ENCODE results near the gene LRP1B. TPM values are rescaled to one million over a fixed set of nuclear protein-coding genes. Genes with fewer than 3 reads are reported as not detected.

LRP1B gene
- total RNA-seq, 1 donor from 2014 or later = not detected

GRCh38 chr2:142076317-142076716 is 54.5 kb downstream of the LRP1B start:
- DNase-seq = no peak
- intact Hi-C loops (cut with micrococcal nuclease) = no loop called here
- ATAC-seq (ENCODE audit: low read depth) = no peak
- no peak for TF ChIP-seq CTCF (IDR thresholded peaks at IDR 0.05)
- Mint-ChIP-seq H3K4me1 (no peaks in the 10 kb centered on the region), H3K36me3 (ENCODE audit: low read depth) (no peaks in the 10 kb centered on the region), H3K27me3 (no peaks in the 10 kb centered on the region), H3K4me3 (no peak overlapping the region), H3K27ac (no peak overlapping the region), H3K9me3 (no peaks in the 10 kb centered on the region)
- ChIA-PET CTCF (no interaction called here), POLR2A (no interaction called here)

- Mint-ChIP-seq H3K4me3 (no peak overlapping the region), H3K27me3 (no peaks in the 10 kb centered on the region), H3K9me3 (no peaks in the 10 kb centered on the region), H3K4me1 (no peaks in the 10 kb centered on the region), H3K36me3 (ENCODE audit: low read depth) (no peaks in the 10 kb centered on the region), H3K27ac (no peak overlapping the region)
- POLR2A ChIA-PET = no interaction called here
- no peak for TF ChIP-seq CTCF (IDR thresholded peaks at IDR 0.05)
- ATAC-seq (ENCODE audit: low read depth) = no peak
- intact Hi-C loops (cut with micrococcal nuclease) = no loop called here
- CTCF ChIA-PET = no interaction called here
- DNase-seq = no peak
Measured at GRCh38 chr2:142075826-142076225, 55.0 kb downstream of the LRP1B start.

- CTCF ChIA-PET = no interaction called here
- TF ChIP-seq CTCF (IDR thresholded peaks at IDR 0.05) = no peak
- ATAC-seq (ENCODE audit: low read depth) (no peak), DNase-seq (no peak)
- no peak overlapping the region for H3K4me3 Mint-ChIP-seq
- H3K36me3 Mint-ChIP-seq (ENCODE audit: low read depth) = no peaks in the 10 kb centered on the region
- no peaks in the 10 kb centered on the region for H3K9me3 Mint-ChIP-seq
- H3K27ac Mint-ChIP-seq = no peak overlapping the region
- intact Hi-C loops (cut with micrococcal nuclease) = no loop called here
- no peaks in the 10 kb centered on the region for H3K4me1 Mint-ChIP-seq
- POLR2A ChIA-PET = no interaction called here
- no peaks in the 10 kb centered on the region for H3K27me3 Mint-ChIP-seq
Measured at GRCh38 chr2:142069251-142069888, 61.4 kb downstream of the LRP1B start.

DNA sequence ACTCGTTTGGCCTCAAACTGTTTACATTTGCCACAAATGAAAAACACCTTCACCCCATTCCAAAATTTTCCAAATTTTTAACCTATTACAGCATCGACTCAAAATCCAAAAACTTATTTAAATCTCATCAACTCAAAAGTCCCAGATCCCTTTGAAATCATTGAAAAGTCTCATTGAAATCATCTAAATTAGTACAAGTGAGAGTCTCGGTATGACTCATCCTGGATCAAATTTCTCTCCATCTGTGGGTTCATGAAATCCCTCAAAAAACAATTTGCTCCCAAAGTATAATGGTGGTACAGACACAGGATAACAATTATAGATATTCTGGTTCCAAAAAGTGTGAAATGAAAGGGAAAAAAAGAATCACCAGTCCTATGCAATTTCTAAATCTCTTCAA is 65.1 kb downstream of the LRP1B start:
- ATAC-seq (ENCODE audit: low read depth) (no peak), DNase-seq (no peak)
- Mint-ChIP-seq H3K9me3 (no peaks in the 10 kb centered on the region), H3K36me3 (ENCODE audit: low read depth) (no peaks in the 10 kb centered on the region), H3K27me3 (no peaks in the 10 kb centered on the region), H3K27ac (no peak overlapping the region), H3K4me3 (no peak overlapping the region), H3K4me1 (no peaks in the 10 kb centered on the region)
- ChIA-PET POLR2A (no interaction called here), CTCF (no interaction called here)
- intact Hi-C loops (cut with micrococcal nuclease) = no loop called here
- no peak for TF ChIP-seq CTCF (IDR thresholded peaks at IDR 0.05)

- ChIA-PET CTCF (no interaction called here), POLR2A (no interaction called here)
- no peak overlapping the region for H3K4me3 Mint-ChIP-seq
- no peaks in the 10 kb centered on the region for H3K36me3 Mint-ChIP-seq (ENCODE audit: low read depth)
- no peak overlapping the region for H3K27ac Mint-ChIP-seq
- DNase-seq (no peak), ATAC-seq (ENCODE audit: low read depth) (no peak)
- H3K4me1 Mint-ChIP-seq = no peaks in the 10 kb centered on the region
- H3K27me3 Mint-ChIP-seq = no peaks in the 10 kb centered on the region
- H3K9me3 Mint-ChIP-seq = no peaks in the 10 kb centered on the region
- intact Hi-C loops (cut with micrococcal nuclease) = no loop called here
- no peak for TF ChIP-seq CTCF (IDR thresholded peaks at IDR 0.05)
Measured at GRCh38 chr2:142065156-142065555, 65.7 kb downstream of the LRP1B start.

Measured in activated B cell treated with CpG ODN at 0.5 μM for 24 hours (primary cell).